ENCODE data around the gene SH2D1B.

The SH2D1B gene

GRCh38 chr1:162381383-162381782 is 30.6 kb downstream of the SH2D1B start, which contains the start of gene C1orf226:
C1orf226 (plus strand) TSS chr1:162381728; CDS start chr1:162381902, 174 bp downstream.
- DNase-seq: no peak

DNA sequence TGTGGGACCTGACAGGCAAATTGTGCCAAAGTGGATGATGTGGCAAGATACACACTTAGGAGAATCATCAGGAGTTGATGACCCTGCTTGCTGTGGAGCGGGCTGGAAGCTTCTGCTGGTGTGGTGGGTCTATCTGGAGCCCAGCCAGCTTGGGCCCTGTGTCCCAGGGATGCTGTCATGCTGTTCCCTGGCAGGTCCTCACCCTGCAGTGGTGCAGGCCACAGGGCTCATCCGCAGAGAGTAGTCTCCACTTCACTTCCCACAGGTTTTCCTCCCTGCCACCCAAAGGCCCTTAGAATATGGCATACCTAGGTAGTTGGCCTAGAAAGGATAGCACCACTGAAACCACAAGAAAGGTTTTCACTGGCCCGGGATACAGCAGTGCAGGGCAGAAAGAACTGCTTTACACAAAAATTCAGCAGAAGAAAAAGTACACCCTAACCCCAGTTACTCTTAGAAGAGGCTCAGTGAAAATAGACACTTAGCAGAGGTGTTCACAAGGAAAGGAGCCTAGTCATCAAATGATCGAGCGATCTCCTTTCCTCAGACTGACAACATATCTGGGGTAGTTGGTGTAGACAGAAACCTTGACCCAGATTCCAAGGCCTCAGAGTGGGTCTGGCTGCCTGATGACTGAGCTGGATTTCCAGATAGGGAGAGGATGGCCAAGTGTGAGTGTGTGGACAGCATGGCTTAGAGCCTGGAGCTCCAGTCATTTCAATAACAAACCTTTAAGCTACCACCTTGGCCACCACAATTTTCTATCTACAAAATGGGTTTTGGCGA is 31.7 kb downstream of the SH2D1B start:
- no peak for DNase-seq

DNA sequence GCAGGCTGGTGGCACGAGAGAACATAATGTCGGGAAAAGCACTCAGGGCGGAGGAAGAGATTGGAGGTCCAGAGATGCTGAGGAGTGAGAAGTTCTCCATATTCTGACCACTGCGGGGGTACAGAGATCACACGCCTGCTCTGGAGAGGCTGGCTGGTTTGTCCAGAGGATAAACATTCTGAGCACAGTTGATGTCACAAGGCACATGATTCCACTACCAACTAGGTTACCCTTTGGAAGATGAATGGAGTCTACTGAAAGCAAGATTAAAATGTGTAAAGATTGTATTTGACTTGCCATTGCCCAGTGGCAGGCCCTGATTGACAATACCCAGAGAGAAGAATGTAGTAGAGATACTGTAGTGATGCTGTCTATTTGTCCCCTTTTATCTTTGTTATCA is 35.2 kb downstream of the SH2D1B start, which contains the start of gene SPATA46:
Gene SPATA46, minus strand, starts transcription at position 164 of the 400 bp plus-strand sequence. Its CDS starts 64 bp downstream, at position 100.
- DNase-seq: no peak

DNA sequence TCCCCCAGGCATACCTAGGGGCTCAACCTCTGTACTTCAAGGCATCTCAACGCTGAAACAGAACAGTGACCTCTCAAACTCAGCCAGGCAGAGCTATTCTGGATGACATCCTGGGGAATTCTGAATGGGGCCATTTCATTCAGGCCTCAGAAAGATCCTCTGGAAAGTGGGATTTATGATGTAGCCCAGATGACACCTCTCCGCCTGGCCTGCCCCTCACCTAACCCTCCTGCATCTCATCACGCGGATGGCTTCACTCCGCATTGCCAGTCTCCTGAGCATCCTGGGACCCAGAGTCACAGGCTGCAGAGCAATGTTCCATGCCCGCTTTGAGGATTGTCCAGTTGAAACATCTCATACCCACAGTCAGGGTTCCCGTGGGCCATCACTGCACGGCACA is 36.5 kb downstream of the SH2D1B start:
- no peak for DNase-seq

GRCh38 chr1:162374406-162374805 is 37.5 kb downstream of the SH2D1B start:
- DNase-seq: no peak

GRCh38 chr1:162373541-162374260 is 38.2 kb downstream of the SH2D1B start:
- DNase-seq: no peak

DNA sequence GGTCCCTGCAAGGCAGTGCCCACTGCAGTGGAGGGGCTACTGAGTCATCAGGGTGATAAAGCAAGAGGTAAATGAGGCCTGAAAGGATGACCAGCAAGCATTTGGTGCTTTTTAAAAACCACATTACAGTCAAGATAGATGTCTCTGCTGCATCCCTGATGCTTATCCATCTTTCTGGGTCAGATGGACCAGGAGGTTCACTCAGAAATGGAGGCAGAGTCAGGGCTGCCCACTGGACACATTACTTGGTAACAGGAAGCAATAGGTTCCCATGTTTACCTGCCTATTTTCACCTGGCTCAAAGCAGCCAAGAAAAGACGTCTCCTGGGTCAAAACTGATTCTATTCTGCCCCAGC is 38.9 kb downstream of the SH2D1B start:
- DNase-seq: no peak

- DNase-seq: no peak
Observed at GRCh38 chr1:162372159-162373071, 39.5 kb downstream of the SH2D1B start.

- DNase-seq: no peak
Observed at GRCh38 chr1:162371611-162372010, 40.3 kb downstream of the SH2D1B start.

- DNase-seq: no peak
Observed at GRCh38 chr1:162370721-162371120, 41.2 kb downstream of the SH2D1B start.

GRCh38 chr1:162370161-162370560 is 41.8 kb downstream of the SH2D1B start:
- no peak for DNase-seq

DNA sequence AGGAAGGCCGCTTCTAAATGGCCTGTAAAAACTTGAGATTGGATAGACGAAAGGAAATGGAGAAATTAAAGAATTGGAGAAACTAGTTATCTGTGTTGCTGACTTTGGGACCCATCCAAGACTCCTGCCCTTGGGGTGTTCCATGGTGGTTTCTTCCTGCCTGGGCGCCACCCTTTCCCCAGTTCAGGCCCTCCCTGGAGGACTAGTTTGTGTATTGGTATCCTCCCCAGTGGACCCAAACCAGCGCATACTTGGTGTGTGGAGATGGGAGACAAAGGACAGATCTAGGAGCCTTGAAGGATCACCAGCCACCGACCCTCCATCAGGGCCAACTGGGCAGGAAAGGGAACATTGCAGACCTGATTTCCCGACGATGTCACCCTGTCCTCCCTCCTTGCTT is 42.4 kb downstream of the SH2D1B start:
- no peak for DNase-seq

DNA sequence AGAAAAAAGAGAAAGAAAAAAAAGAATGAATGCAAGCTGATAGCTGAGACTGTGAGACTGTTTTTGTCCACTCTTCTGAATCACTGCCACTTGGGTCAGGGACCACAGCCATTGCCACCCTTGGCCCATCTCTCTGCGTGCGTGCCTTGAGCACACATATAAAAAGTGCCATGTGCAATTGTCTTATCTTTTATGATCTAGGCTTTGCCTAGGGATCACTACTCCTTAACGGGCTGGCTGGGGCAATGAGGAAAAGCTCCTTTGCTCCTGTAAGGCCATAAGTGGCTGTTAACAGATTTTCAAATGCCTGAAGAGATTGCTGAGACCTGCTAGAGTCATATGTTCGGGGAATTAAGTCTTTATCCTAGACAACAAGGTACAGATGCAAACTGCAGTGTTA is 43.5 kb downstream of the SH2D1B start:
- DNase-seq: no peak

- no peak for DNase-seq
Observed at GRCh38 chr1:162367772-162368171, 44.2 kb downstream of the SH2D1B start.

- no peak for DNase-seq
Observed at GRCh38 chr1:162367073-162367472, 44.9 kb downstream of the SH2D1B start.

DNA sequence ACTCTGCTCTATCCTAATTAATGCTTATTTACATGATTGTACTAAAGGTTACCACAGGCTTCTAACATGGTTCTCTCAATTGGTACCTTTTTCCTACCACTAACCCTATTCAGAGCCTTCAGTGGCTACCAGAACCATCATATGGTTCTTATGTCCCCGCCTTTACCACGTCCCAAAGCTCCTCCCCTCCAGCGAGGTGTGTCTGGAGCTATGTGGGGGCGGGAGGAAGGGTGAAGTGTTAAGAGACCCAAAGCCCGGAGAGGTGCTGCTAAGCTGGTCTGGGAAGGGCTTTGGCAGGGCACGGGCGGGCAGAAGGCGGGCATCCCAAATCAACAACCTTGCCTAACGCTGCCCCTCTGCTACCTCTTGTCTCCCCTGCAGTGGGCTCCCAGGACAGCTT is 45.3 kb downstream of the SH2D1B start:
- DNase-seq: no peak

DNA sequence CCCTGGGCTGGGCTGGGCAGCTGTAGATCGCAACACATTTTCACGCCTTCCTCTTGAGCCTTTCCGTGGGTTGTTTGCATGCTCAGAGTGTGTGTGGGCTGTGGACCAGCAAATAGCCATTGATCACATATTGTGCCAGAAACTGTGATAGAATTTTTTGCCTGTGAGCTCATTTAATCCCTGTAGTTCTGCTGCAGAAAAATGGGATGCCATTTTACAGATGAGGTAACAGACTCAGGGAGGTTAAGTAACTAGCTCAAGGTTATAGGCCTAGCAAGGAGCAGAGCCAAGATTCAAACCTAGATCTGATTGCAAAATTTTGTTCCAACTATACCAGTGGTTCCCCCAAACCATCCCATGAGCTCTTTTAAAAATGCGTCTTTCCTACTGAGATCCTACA is 45.8 kb downstream of the SH2D1B start:
- DNase-seq: no peak

DNA sequence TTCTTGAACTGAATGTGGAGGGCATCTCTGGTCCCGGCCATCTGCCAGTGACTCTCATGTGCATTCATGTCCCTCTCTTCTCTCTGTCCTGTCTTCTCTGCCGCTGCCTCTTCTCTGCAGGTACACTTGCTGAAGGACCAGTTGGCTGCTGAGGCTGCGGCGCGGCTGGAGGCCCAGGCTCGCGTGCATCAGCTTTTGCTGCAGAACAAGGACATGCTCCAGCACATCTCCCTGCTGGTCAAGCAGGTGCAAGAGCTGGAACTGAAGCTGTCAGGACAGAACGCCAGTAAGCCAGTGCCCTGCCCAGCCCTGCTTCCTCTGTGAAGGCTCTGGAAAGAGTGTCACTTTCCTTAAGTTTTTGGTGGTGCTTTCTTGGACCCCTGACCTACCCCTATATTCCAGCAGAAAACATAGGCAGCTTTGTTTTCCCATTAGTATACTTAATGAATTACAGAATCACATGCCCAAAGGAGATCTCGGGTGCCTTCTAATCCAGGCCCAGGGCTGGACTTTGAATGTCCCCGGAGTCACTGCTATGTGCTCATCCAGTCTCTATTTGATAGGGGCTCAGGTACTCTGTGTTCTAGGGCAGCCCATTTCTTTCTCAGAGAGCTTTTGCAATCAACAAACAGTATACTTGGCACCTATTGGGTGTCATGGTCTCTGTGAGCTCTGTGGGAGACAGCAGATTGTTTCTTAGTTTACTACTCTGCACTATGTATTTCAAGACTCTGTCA is 46.5 kb downstream of the SH2D1B start:
- no peak for DNase-seq

- no peak for DNase-seq
Observed at GRCh38 chr1:162364498-162364897, 47.4 kb downstream of the SH2D1B start.

DNA sequence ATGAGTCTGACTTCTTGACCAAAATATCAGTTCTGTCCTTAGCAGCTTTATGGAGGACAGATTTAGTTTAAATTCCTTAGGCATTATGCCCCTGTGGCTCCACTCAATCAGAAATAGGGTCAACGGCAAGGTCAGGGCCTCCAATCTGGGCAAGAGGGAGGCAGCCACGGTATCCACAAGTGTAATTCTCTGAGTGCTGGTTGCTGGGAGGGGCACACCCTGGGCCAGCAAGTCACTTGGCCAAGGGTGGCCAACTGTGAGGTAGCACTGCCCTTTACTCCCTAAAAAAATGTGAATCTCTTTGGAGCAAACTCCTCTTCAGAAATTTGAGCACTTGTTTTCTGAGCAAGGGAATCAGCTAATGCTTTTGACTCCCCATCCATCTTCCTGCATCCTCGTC is 48.1 kb downstream of the SH2D1B start:
- no peak for DNase-seq

- DNase-seq: no peak
Observed at GRCh38 chr1:162361349-162361748, 50.6 kb downstream of the SH2D1B start.

DNA sequence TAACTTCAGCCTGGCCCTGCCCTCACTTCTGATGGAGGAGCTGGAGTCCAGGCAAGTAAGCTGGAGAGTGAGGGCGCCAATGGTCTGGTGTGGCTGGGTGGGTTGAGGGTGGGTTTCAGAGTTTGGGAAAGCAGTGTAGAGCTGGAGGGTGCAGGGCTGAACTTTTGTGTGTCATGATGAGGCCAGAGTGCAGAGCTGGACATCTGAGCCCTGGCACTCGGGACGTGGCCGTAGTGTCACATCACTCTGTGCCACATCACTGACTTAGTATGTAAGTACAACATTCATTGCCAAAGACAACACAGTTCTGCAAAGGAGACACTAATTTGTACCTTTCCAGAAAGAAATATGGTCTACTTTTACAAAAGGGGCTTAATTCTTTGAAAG is 51.1 kb downstream of the SH2D1B start:
- DNase-seq: no peak

All from CD4-positive, alpha-beta T cell treated with Interleukin-17A for 4 hours (primary cell).